Astrocyte (in vitro differentiated cells and primary cell): ENCODE data around the gene PKNOX2. TPM values are rescaled to one million over a fixed set of nuclear protein-coding genes. Genes with fewer than 3 reads are reported as not detected.

Experiments used
- DNase-seq: peaks from one replicate; pipeline ENCODE4 v3.0.0-alpha.2; 2010; ENCODE audit warnings: low read depth
- FAIRE-seq: peaks from 2 replicates; lab custom pipeline; 2011; peaks lifted over from hg19 to GRCh38; lab: Jason Lieb, UNC
- H2AFZ ChIP-seq: 2 replicates; pipeline ENCODE4 v1.6.0; 2012; ENCODE audit warnings: low read depth, low read length, inconsistent platforms
- H3K27ac ChIP-seq: 2 replicates; pipeline ENCODE4 v1.5.1; 2011; ENCODE audit warnings: low read depth, low read length, inconsistent platforms
- H3K27me3 ChIP-seq: 2 replicates; pipeline ENCODE4 v1.6.0; 2011; ENCODE audit warnings: low read length, inconsistent platforms; ENCODE audit not compliant: insufficient read depth
- H3K36me3 ChIP-seq: 2 replicates; pipeline ENCODE4 v1.5.1; 2011; ENCODE audit warnings: low read length, inconsistent platforms; ENCODE audit not compliant: insufficient read depth
- H3K4me1 ChIP-seq: 2 replicates; pipeline ENCODE4 v1.5.1; 2011; ENCODE audit warnings: low read length, inconsistent platforms; ENCODE audit not compliant: insufficient read depth
- H3K4me2 ChIP-seq: 2 replicates; pipeline ENCODE4 v1.6.0; 2012; ENCODE audit warnings: low read length, inconsistent platforms
- H3K4me3 ChIP-seq: 2 replicates; pipeline ENCODE4 v1.5.1; 2011; ENCODE audit warnings: low read depth, mild to moderate bottlenecking, low read length, inconsistent platforms; ENCODE audit not compliant: insufficient read depth
- H3K79me2 ChIP-seq: 2 replicates; pipeline ENCODE4 v1.6.0; 2012; ENCODE audit warnings: mild to moderate bottlenecking, low read length, inconsistent platforms; ENCODE audit not compliant: insufficient read depth
- H3K9ac ChIP-seq: 2 replicates; pipeline ENCODE4 v1.6.0; 2012; ENCODE audit warnings: mild to moderate bottlenecking, low read length, inconsistent platforms
- H3K9me3 ChIP-seq: 2 replicates; pipeline ENCODE4 v1.5.1; 2012; ENCODE audit warnings: low read depth, mild to moderate bottlenecking, low read length, inconsistent platforms; ENCODE audit not compliant: insufficient read depth
- H4K20me1 ChIP-seq: 2 replicates; pipeline ENCODE4 v1.6.0; 2012; ENCODE audit warnings: low read length, inconsistent platforms; ENCODE audit not compliant: insufficient read depth
- H3K27ac Mint-ChIP-seq: one replicate; pipeline ENCODE4 v1.8.0; 2021; ENCODE audit warnings: mild to moderate bottlenecking, mixed read lengths; ENCODE audit not compliant: unreplicated experiment
- H3K27me3 Mint-ChIP-seq: one replicate; pipeline ENCODE4 v1.8.0; 2021; ENCODE audit warnings: low read depth, mixed read lengths; ENCODE audit not compliant: unreplicated experiment
- H3K36me3 Mint-ChIP-seq: one replicate; pipeline ENCODE4 v1.8.0; 2021; ENCODE audit warnings: low read depth, mixed read lengths; ENCODE audit not compliant: unreplicated experiment
- H3K4me1 Mint-ChIP-seq: one replicate; pipeline ENCODE4 v1.8.0; 2021; ENCODE audit warnings: low read depth, mixed read lengths; ENCODE audit not compliant: unreplicated experiment
- H3K4me3 Mint-ChIP-seq: one replicate; pipeline ENCODE4 v1.8.0; 2021; ENCODE audit warnings: mild to moderate bottlenecking, moderate library complexity, mixed read lengths; ENCODE audit not compliant: unreplicated experiment
- H3K9me3 Mint-ChIP-seq: one replicate; pipeline ENCODE4 v1.8.0; 2021; ENCODE audit warnings: mild to moderate bottlenecking, mixed read lengths; ENCODE audit not compliant: unreplicated experiment
- CTCF ChIP-seq: IDR thresholded peaks from 2 replicates; pipeline ENCODE4 v1.5.1; 2011; ENCODE audit warnings: low read depth, mild to moderate bottlenecking, inconsistent platforms, low read length, moderate library complexity; ENCODE audit not compliant: insufficient read depth
- EZH2 ChIP-seq: IDR thresholded peaks from 2 replicates; pipeline ENCODE4 v1.6.1; 2012; ENCODE audit warnings: mild to moderate bottlenecking, low read length, inconsistent platforms; ENCODE audit not compliant: insufficient read depth
- total RNA-seq: library from RNA; stranded (reverse); gene quantifications from 2 replicates; pipeline ENCODE4 v1.2.1, GENCODE V29; 2021

The PKNOX2 gene
- total RNA-seq, 1 donor from 2014 or later = 53.4 TPM

GRCh38 chr11:125136001-125136400 lies 28.6 kb upstream of the PKNOX2 start:
- Histone ChIP-seq H2AFZ (no peak overlapping the region), H3K9ac (no peak overlapping the region), H3K36me3 (no peaks in the 10 kb centered on the region), H3K27ac (no peak overlapping the region), H3K4me2 (no peak overlapping the region), H3K79me2 (no peaks in the 10 kb centered on the region), H3K9me3 (no peaks in the 10 kb centered on the region), H3K27me3 (peaks cover 6% of the 10 kb centered on the region), H4K20me1 (no peaks in the 10 kb centered on the region), H3K4me1 (no peaks in the 10 kb centered on the region), H3K4me3 (no peak overlapping the region)
- H3K27me3 Mint-ChIP-seq = peaks cover 24% of the 10 kb centered on the region
- H3K9me3 Mint-ChIP-seq = no peaks in the 10 kb centered on the region
- TF ChIP-seq CTCF (no peak), EZH2 (no peak)
- H3K27ac Mint-ChIP-seq = no peak overlapping the region
- no peaks in the 10 kb centered on the region for H3K36me3 Mint-ChIP-seq
- H3K4me1 Mint-ChIP-seq = peaks cover 12% of the 10 kb centered on the region
- no peak overlapping the region for H3K4me3 Mint-ChIP-seq
- FAIRE-seq (no peak), DNase-seq (no peak)

- Histone ChIP-seq H3K79me2 (no peaks in the 10 kb centered on the region), H3K36me3 (no peaks in the 10 kb centered on the region), H3K4me3 (no peak overlapping the region), H3K27ac (no peak overlapping the region), H3K9ac (no peak overlapping the region), H3K27me3 (peaks cover 6% of the 10 kb centered on the region), H3K4me1 (no peaks in the 10 kb centered on the region), H2AFZ (no peak overlapping the region), H4K20me1 (no peaks in the 10 kb centered on the region), H3K9me3 (no peaks in the 10 kb centered on the region), H3K4me2 (no peak overlapping the region)
- no peak for TF ChIP-seq CTCF
- TF ChIP-seq EZH2 = no peak
- no peak for FAIRE-seq
- Mint-ChIP-seq H3K36me3 (no peaks in the 10 kb centered on the region), H3K27ac (no peak overlapping the region), H3K27me3 (peaks cover 33% of the 10 kb centered on the region), H3K4me1 (peaks cover 8% of the 10 kb centered on the region), H3K4me3 (no peak overlapping the region), H3K9me3 (no peaks in the 10 kb centered on the region)
- DNase-seq = no peak
These were observed 25.6 kb upstream of the PKNOX2 start for GRCh38 chr11:125138966-125139365.

GRCh38 chr11:125139778-125140177 lies 24.8 kb upstream of the PKNOX2 start:
- no peaks in the 10 kb centered on the region for H3K4me1 ChIP-seq
- peaks cover 6% of the 10 kb centered on the region for H3K27me3 ChIP-seq
- H3K27ac Mint-ChIP-seq = no peak overlapping the region

More at GRCh38 chr11:125139778-125140177, 24.8 kb upstream of the PKNOX2 start:
- TF ChIP-seq CTCF = no peak
- TF ChIP-seq EZH2 = no peak
- H3K4me2 ChIP-seq = no peak overlapping the region
- H3K9me3 ChIP-seq = no peaks in the 10 kb centered on the region
- H3K36me3 ChIP-seq = no peaks in the 10 kb centered on the region
- no peaks in the 10 kb centered on the region for H4K20me1 ChIP-seq
- no peaks in the 10 kb centered on the region for H3K9me3 Mint-ChIP-seq
- H2AFZ ChIP-seq = no peak overlapping the region
- no peak overlapping the region for H3K27ac ChIP-seq
- peaks cover 37% of the 10 kb centered on the region for H3K27me3 Mint-ChIP-seq
- no peak for DNase-seq
- peaks cover 8% of the 10 kb centered on the region for H3K4me1 Mint-ChIP-seq
- no peak overlapping the region for H3K9ac ChIP-seq
- H3K4me3 Mint-ChIP-seq = no peak overlapping the region
- H3K79me2 ChIP-seq = no peaks in the 10 kb centered on the region
- no peaks in the 10 kb centered on the region for H3K36me3 Mint-ChIP-seq
- no peak overlapping the region for H3K4me3 ChIP-seq
- no peak for FAIRE-seq
